ENCODE data around the gene GPBAR1.

The GPBAR1 gene

GRCh38 chr2:218252509-218253231 is 8.1 kb upstream of the GPBAR1 start:
- peaks cover 82% of the 10 kb centered on the region for H3K36me3 ChIP-seq (ENCODE audit: insufficient read depth, low read length)
- H3K9me3 ChIP-seq (ENCODE audit: low read depth, low read length) = no peaks in the 10 kb centered on the region
- no peak overlapping the region for H3K27ac ChIP-seq
- TF ChIP-seq POLR2AphosphoS5 (IDR thresholded peaks at IDR 0.05; ENCODE audit: borderline replicate concordance, low read depth, low read length) = no peak
- no peak for TF ChIP-seq EZH2 (IDR thresholded peaks at IDR 0.05)
- no peak for TF ChIP-seq FOXP2 (optimal IDR thresholded peaks at IDR 0.05; ENCODE audit: control extremely low read depth, extremely low read length, insufficient read depth)
- no peak overlapping the region for H3K4me3 ChIP-seq
- H3K9ac ChIP-seq (ENCODE audit: insufficient read length) = no peak overlapping the region
- no peak for DNase-seq (ENCODE audit: low read depth, low spot score)

- no peak for DNase-seq (ENCODE audit: low read depth, low spot score)
- no peak for TF ChIP-seq FOXP2 (optimal IDR thresholded peaks at IDR 0.05; ENCODE audit: control extremely low read depth, extremely low read length, insufficient read depth)
- H3K9ac ChIP-seq (ENCODE audit: insufficient read length) = no peak overlapping the region
- no peak overlapping the region for H3K4me3 ChIP-seq
- peaks cover 77% of the 10 kb centered on the region for H3K36me3 ChIP-seq (ENCODE audit: insufficient read depth, low read length)
- H3K27ac ChIP-seq = no peak overlapping the region
- no peaks in the 10 kb centered on the region for H3K9me3 ChIP-seq (ENCODE audit: low read depth, low read length)
These were observed 7.6 kb upstream of the GPBAR1 start for GRCh38 chr2:218253232-218253625.

GRCh38 chr2:218255446-218255845 is 5.4 kb upstream of the GPBAR1 start:
- Histone ChIP-seq H3K27ac (no peak overlapping the region), H3K9me3 (ENCODE audit: low read depth, low read length) (no peaks in the 10 kb centered on the region), H3K36me3 (ENCODE audit: insufficient read depth, low read length) (peaks cover 56% of the 10 kb centered on the region), H3K9ac (ENCODE audit: insufficient read length) (no peak overlapping the region), H3K4me3 (no peak overlapping the region)
- TF ChIP-seq FOXP2 (optimal IDR thresholded peaks at IDR 0.05; ENCODE audit: control extremely low read depth, extremely low read length, insufficient read depth) = no peak
- no peak for TF ChIP-seq EZH2 (IDR thresholded peaks at IDR 0.05)
- no peak for TF ChIP-seq POLR2AphosphoS5 (IDR thresholded peaks at IDR 0.05; ENCODE audit: borderline replicate concordance, low read depth, low read length)
- DNase-seq (ENCODE audit: low read depth, low spot score) = no peak

GRCh38 chr2:218256612-218257350 is 4.0 kb upstream of the GPBAR1 start:
- DNase-seq (ENCODE audit: low read depth, low spot score) = no peak
- no peak overlapping the region for H3K9ac ChIP-seq (ENCODE audit: insufficient read length)
- no peak overlapping the region for H3K27ac ChIP-seq
- no peaks in the 10 kb centered on the region for H3K9me3 ChIP-seq (ENCODE audit: low read depth, low read length)
- no peak for TF ChIP-seq POLR2AphosphoS5 (IDR thresholded peaks at IDR 0.05; ENCODE audit: borderline replicate concordance, low read depth, low read length)
- TF ChIP-seq FOXP2 (optimal IDR thresholded peaks at IDR 0.05; ENCODE audit: control extremely low read depth, extremely low read length, insufficient read depth) = no peak
- TF ChIP-seq EZH2 (IDR thresholded peaks at IDR 0.05) = no peak
- H3K4me3 ChIP-seq = no peak overlapping the region
- H3K36me3 ChIP-seq (ENCODE audit: insufficient read depth, low read length) = peaks cover 42% of the 10 kb centered on the region

GRCh38 chr2:218257390-218257981 is 3.3 kb upstream of the GPBAR1 start:
- Histone ChIP-seq H3K36me3 (ENCODE audit: insufficient read depth, low read length) (peaks cover 35% of the 10 kb centered on the region), H3K27ac (no peak overlapping the region), H3K9ac (ENCODE audit: insufficient read length) (no peak overlapping the region), H3K4me3 (no peak overlapping the region), H3K9me3 (ENCODE audit: low read depth, low read length) (no peaks in the 10 kb centered on the region)
- no peak for TF ChIP-seq FOXP2 (optimal IDR thresholded peaks at IDR 0.05; ENCODE audit: control extremely low read depth, extremely low read length, insufficient read depth)
- no peak for TF ChIP-seq POLR2AphosphoS5 (IDR thresholded peaks at IDR 0.05; ENCODE audit: borderline replicate concordance, low read depth, low read length)
- no peak for TF ChIP-seq EZH2 (IDR thresholded peaks at IDR 0.05)
- DNase-seq (ENCODE audit: low read depth, low spot score) = no peak

- no peak for DNase-seq (ENCODE audit: low read depth, low spot score)
- no peak overlapping the region for H3K27ac ChIP-seq
- TF ChIP-seq FOXP2 (optimal IDR thresholded peaks at IDR 0.05; ENCODE audit: control extremely low read depth, extremely low read length, insufficient read depth) (no peak), POLR2AphosphoS5 (IDR thresholded peaks at IDR 0.05; ENCODE audit: borderline replicate concordance, low read depth, low read length) (no peak), EZH2 (IDR thresholded peaks at IDR 0.05) (no peak)
These were observed 1.5 kb upstream of the GPBAR1 start for GRCh38 chr2:218259099-218259961.

GRCh38 chr2:218260166-218260565 is 649 bp upstream of the GPBAR1 start:
- Histone ChIP-seq H3K27ac (no peak overlapping the region), H3K9me3 (ENCODE audit: low read depth, low read length) (no peaks in the 10 kb centered on the region), H3K4me3 (no peak overlapping the region), H3K36me3 (ENCODE audit: insufficient read depth, low read length) (peaks cover 11% of the 10 kb centered on the region; the same call in 1 of the 2 replicates), H3K9ac (ENCODE audit: insufficient read length) (no peak overlapping the region)
- TF ChIP-seq FOXP2 (optimal IDR thresholded peaks at IDR 0.05; ENCODE audit: control extremely low read depth, extremely low read length, insufficient read depth) = no peak
- TF ChIP-seq EZH2 (IDR thresholded peaks at IDR 0.05) = no peak
- TF ChIP-seq POLR2AphosphoS5 (IDR thresholded peaks at IDR 0.05; ENCODE audit: borderline replicate concordance, low read depth, low read length) = no peak
- DNase-seq (ENCODE audit: low read depth, low spot score) = no peak

More at GRCh38 chr2:218259099-218259961, 1.5 kb upstream of the GPBAR1 start:
- no peak overlapping the region for H3K9ac ChIP-seq (ENCODE audit: insufficient read length)
- H3K4me3 ChIP-seq = no peak overlapping the region
- peaks cover 17% of the 10 kb centered on the region for H3K36me3 ChIP-seq (ENCODE audit: insufficient read depth, low read length)
- H3K9me3 ChIP-seq (ENCODE audit: low read depth, low read length) = no peaks in the 10 kb centered on the region

Data from SK-N-MC (cell line).